ENCODE measurements around the gene PHYH.
"Not testable (repeated sequence)": the region's sequence is repeated elsewhere in the genome, so short reads cannot be mapped to it uniquely, and the experiment has no call there.

Gene PHYH

GRCh38 chr10:13257621-13258140 lies 42.2 kb downstream of the PHYH start:
- no peaks in the 10 kb centered on the region for H3K36me3 ChIP-seq (ENCODE audit: control insufficient read depth, insufficient read depth, low read length)
- H3K9me3 ChIP-seq (ENCODE audit: control insufficient read depth, low read length) = no peaks in the 10 kb centered on the region
- H3K27me3 ChIP-seq (ENCODE audit: control insufficient read depth, insufficient read depth, low read length) = no peaks in the 10 kb centered on the region
- no peaks in the 10 kb centered on the region for H3K4me1 ChIP-seq (ENCODE audit: control insufficient read depth, insufficient read depth, low read length)
- no peak overlapping the region for H3K9ac ChIP-seq (ENCODE audit: low read length)
- no peak overlapping the region for H3K4me3 ChIP-seq (ENCODE audit: low read length)

- H3K36me3 ChIP-seq (ENCODE audit: control insufficient read depth, insufficient read depth, low read length) = no peaks in the 10 kb centered on the region
- H3K4me3 ChIP-seq (ENCODE audit: low read length) = no peak overlapping the region
- no peaks in the 10 kb centered on the region for H3K9me3 ChIP-seq (ENCODE audit: control insufficient read depth, low read length)
- H3K4me1 ChIP-seq (ENCODE audit: control insufficient read depth, insufficient read depth, low read length) = no peaks in the 10 kb centered on the region
- H3K9ac ChIP-seq (ENCODE audit: low read length) = no peak overlapping the region
- H3K27me3 ChIP-seq (ENCODE audit: control insufficient read depth, insufficient read depth, low read length) = no peaks in the 10 kb centered on the region
These were observed 43.2 kb downstream of the PHYH start for GRCh38 chr10:13256627-13257026.

- Histone ChIP-seq H3K9ac (ENCODE audit: low read length) (no peak overlapping the region), H3K4me1 (ENCODE audit: control insufficient read depth, insufficient read depth, low read length) (no peaks in the 10 kb centered on the region), H3K27me3 (ENCODE audit: control insufficient read depth, insufficient read depth, low read length) (no peaks in the 10 kb centered on the region), H3K4me3 (ENCODE audit: low read length) (no peak overlapping the region), H3K36me3 (ENCODE audit: control insufficient read depth, insufficient read depth, low read length) (no peaks in the 10 kb centered on the region), H3K9me3 (ENCODE audit: control insufficient read depth, low read length) (no peaks in the 10 kb centered on the region)
These were observed 46.1 kb downstream of the PHYH start for GRCh38 chr10:13253726-13254125.

GRCh38 chr10:13247784-13248183 lies 52.1 kb downstream of the PHYH start:
- Histone ChIP-seq H3K4me3 (ENCODE audit: low read length) (no peak overlapping the region), H3K9me3 (ENCODE audit: control insufficient read depth, low read length) (no peaks in the 10 kb centered on the region), H3K36me3 (ENCODE audit: control insufficient read depth, insufficient read depth, low read length) (no peaks in the 10 kb centered on the region), H3K9ac (ENCODE audit: low read length) (no peak overlapping the region), H3K4me1 (ENCODE audit: control insufficient read depth, insufficient read depth, low read length) (no peaks in the 10 kb centered on the region), H3K27me3 (ENCODE audit: control insufficient read depth, insufficient read depth, low read length) (no peaks in the 10 kb centered on the region)

GRCh38 chr10:13247246-13247645 lies 52.6 kb downstream of the PHYH start:
- H3K9me3 ChIP-seq (ENCODE audit: control insufficient read depth, low read length) = no peaks in the 10 kb centered on the region
- no peaks in the 10 kb centered on the region for H3K27me3 ChIP-seq (ENCODE audit: control insufficient read depth, insufficient read depth, low read length)
- no peaks in the 10 kb centered on the region for H3K36me3 ChIP-seq (ENCODE audit: control insufficient read depth, insufficient read depth, low read length)
- no peaks in the 10 kb centered on the region for H3K4me1 ChIP-seq (ENCODE audit: control insufficient read depth, insufficient read depth, low read length)
- H3K4me3 ChIP-seq (ENCODE audit: low read length) = no peak overlapping the region
- no peak overlapping the region for H3K9ac ChIP-seq (ENCODE audit: low read length)

- not testable (repeated sequence) for H3K9me3 ChIP-seq (ENCODE audit: control insufficient read depth, low read length); H3K4me3 ChIP-seq (ENCODE audit: low read length); H3K27me3 ChIP-seq (ENCODE audit: control insufficient read depth, insufficient read depth, low read length); H3K9ac ChIP-seq (ENCODE audit: low read length); H3K4me1 ChIP-seq (ENCODE audit: control insufficient read depth, insufficient read depth, low read length); H3K36me3 ChIP-seq (ENCODE audit: control insufficient read depth, insufficient read depth, low read length)
These were observed 57.6 kb downstream of the PHYH start for GRCh38 chr10:13242260-13242659.

- Histone ChIP-seq H3K27me3 (ENCODE audit: control insufficient read depth, insufficient read depth, low read length) (no peaks in the 10 kb centered on the region), H3K9me3 (ENCODE audit: control insufficient read depth, low read length) (no peaks in the 10 kb centered on the region), H3K36me3 (ENCODE audit: control insufficient read depth, insufficient read depth, low read length) (no peaks in the 10 kb centered on the region)
These were observed 58.3 kb downstream of the PHYH start for GRCh38 chr10:13241613-13242012.

GRCh38 chr10:13239923-13240322 lies 59.9 kb downstream of the PHYH start:
- Histone ChIP-seq H3K9ac (ENCODE audit: low read length) (no peak overlapping the region), H3K4me1 (ENCODE audit: control insufficient read depth, insufficient read depth, low read length) (no peaks in the 10 kb centered on the region), H3K36me3 (ENCODE audit: control insufficient read depth, insufficient read depth, low read length) (no peaks in the 10 kb centered on the region), H3K4me3 (ENCODE audit: low read length) (no peak overlapping the region), H3K27me3 (ENCODE audit: control insufficient read depth, insufficient read depth, low read length) (no peaks in the 10 kb centered on the region), H3K9me3 (ENCODE audit: control insufficient read depth, low read length) (no peaks in the 10 kb centered on the region)

More at GRCh38 chr10:13241613-13242012, 58.3 kb downstream of the PHYH start:
- Histone ChIP-seq H3K4me3 (ENCODE audit: low read length) (no peak overlapping the region), H3K4me1 (ENCODE audit: control insufficient read depth, insufficient read depth, low read length) (no peaks in the 10 kb centered on the region), H3K9ac (ENCODE audit: low read length) (no peak overlapping the region)

- no peaks in the 10 kb centered on the region for H3K36me3 ChIP-seq (ENCODE audit: control insufficient read depth, insufficient read depth, low read length)
- H3K27me3 ChIP-seq (ENCODE audit: control insufficient read depth, insufficient read depth, low read length) = peaks cover 7% of the 10 kb centered on the region
- no peaks in the 10 kb centered on the region for H3K4me1 ChIP-seq (ENCODE audit: control insufficient read depth, insufficient read depth, low read length)
- no peak overlapping the region for H3K9ac ChIP-seq (ENCODE audit: low read length)
- no peak overlapping the region for H3K4me3 ChIP-seq (ENCODE audit: low read length)
- no peaks in the 10 kb centered on the region for H3K9me3 ChIP-seq (ENCODE audit: control insufficient read depth, low read length)
These were observed 61.4 kb downstream of the PHYH start for GRCh38 chr10:13238271-13239077.

- Histone ChIP-seq H3K27me3 (ENCODE audit: control insufficient read depth, insufficient read depth, low read length) (peaks cover 7% of the 10 kb centered on the region), H3K4me3 (ENCODE audit: low read length) (no peak overlapping the region), H3K36me3 (ENCODE audit: control insufficient read depth, insufficient read depth, low read length) (no peaks in the 10 kb centered on the region), H3K9ac (ENCODE audit: low read length) (no peak overlapping the region), H3K4me1 (ENCODE audit: control insufficient read depth, insufficient read depth, low read length) (no peaks in the 10 kb centered on the region), H3K9me3 (ENCODE audit: control insufficient read depth, low read length) (no peaks in the 10 kb centered on the region)
These were observed 63.2 kb downstream of the PHYH start for GRCh38 chr10:13236638-13237037.

- H3K36me3 ChIP-seq (ENCODE audit: control insufficient read depth, insufficient read depth, low read length); H3K27me3 ChIP-seq (ENCODE audit: control insufficient read depth, insufficient read depth, low read length); H3K9ac ChIP-seq (ENCODE audit: low read length); H3K4me1 ChIP-seq (ENCODE audit: control insufficient read depth, insufficient read depth, low read length); H3K4me3 ChIP-seq (ENCODE audit: low read length); H3K9me3 ChIP-seq (ENCODE audit: control insufficient read depth, low read length): not testable (repeated sequence)
These were observed 65.1 kb downstream of the PHYH start for GRCh38 chr10:13234736-13235135.

- Histone ChIP-seq H3K4me3 (ENCODE audit: low read length) (no peak within 1 kb of the TSS), H3K9me3 (ENCODE audit: control insufficient read depth, low read length) (no peaks in the 10 kb centered on the region), H3K27me3 (ENCODE audit: control insufficient read depth, insufficient read depth, low read length) (peaks cover 10% of the 10 kb centered on the region), H3K9ac (ENCODE audit: low read length) (no peak within 1 kb of the TSS), H3K4me1 (ENCODE audit: control insufficient read depth, insufficient read depth, low read length) (no peaks in the 10 kb centered on the region), H3K36me3 (ENCODE audit: control insufficient read depth, insufficient read depth, low read length) (no peaks in the 10 kb centered on the region)
These were observed 65.7 kb downstream of the PHYH start, which contains the start of gene UCMA for GRCh38 chr10:13234172-13234571. Gene UCMA (minus strand): TSS chr10:13234374. CDS start chr10:13234258, 116 bp downstream.

All from mucosa of stomach (tissue), 1 donor.